Stimulated activated CD4-positive, alpha-beta T cell treated with anti-CD3 and anti-CD28 coated beads, Interleukin-15, amount 100 ng/mL, for 1 hour (primary cell): ENCODE results near the gene ATOH8.
A peak's percentile ranks its signal among the peaks of the same experiment; 100 is the strongest.
"Not testable (repeated sequence)": the region's sequence is repeated elsewhere in the genome, so short reads cannot be mapped to it uniquely, and the experiment has no call there.

ENCODE experiments used
- DNase-seq, 2 donors: peaks; one replicate each; pipeline ENCODE4 v3.0.0-alpha.2; 2020; ENCODE audit warnings: low read depth in 1 of 2, low spot score in 1 of 2

The ATOH8 gene

GRCh38 chr2:85823951-85824350 lies 70.2 kb downstream of the ATOH8 start:
- DNase-seq, result no peak

GRCh38 chr2:85826990-85827878 lies 73.4 kb downstream of the ATOH8 start:
- DNase-seq, result peak; percentile 63 to 76

DNA sequence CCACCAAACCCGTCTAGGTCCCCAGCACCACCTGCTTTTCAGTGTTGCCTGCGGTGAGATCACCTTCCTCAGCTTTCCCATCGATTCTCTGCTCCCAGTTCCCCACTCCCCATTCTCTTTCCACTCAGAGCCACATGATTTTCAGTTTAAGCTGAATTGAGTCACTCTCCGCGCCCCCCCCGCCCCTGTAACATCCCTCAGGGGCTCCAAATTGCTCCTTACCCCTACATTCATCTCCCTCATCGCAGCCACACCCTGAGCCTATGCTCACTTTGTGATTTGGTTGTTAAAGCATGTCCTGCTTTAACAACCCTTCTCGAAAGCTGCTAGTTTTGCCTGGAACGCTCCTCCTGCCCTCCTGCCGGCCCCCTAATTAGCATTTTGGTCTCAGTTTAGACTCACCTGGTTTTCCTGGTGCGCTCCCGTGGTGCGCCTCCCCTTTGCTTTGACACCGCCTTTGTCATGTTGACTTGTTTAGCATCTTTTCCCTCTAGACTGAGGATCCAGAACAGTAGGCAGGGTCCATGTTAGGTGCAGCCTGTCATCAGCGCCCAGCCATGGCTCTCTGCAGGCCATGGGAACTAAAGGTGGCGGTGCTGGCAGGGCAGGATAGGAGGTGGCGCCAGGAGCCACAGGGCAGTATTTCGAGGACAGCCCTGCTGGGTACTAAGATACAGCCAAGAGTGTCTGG lies 74.2 kb downstream of the ATOH8 start:
- no peak for DNase-seq

GRCh38 chr2:85828725-85829124 lies 74.9 kb downstream of the ATOH8 start:
- DNase-seq, result no peak

DNA sequence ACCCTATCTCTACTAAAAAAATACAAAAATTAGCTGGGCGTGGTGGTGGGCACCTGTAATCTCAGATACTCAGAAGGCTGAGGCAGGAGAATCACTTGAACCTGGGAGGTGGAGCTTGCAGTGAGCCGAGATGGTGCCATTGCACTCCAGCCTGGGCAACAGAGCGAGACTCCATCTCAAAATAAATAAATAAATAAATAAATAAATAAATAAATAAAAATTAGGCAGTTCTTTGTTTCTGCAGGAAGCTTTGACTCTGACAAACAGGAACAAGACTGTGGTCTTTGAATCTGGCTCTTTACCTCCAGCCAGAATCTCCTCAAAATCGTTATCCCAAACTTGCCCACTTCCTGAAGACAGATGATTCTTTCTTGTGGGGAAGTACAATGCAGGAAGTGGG lies 75.6 kb downstream of the ATOH8 start:
- not testable (repeated sequence) for DNase-seq

GRCh38 chr2:85830645-85831044 lies 76.9 kb downstream of the ATOH8 start:
- DNase-seq, result no peak

DNA sequence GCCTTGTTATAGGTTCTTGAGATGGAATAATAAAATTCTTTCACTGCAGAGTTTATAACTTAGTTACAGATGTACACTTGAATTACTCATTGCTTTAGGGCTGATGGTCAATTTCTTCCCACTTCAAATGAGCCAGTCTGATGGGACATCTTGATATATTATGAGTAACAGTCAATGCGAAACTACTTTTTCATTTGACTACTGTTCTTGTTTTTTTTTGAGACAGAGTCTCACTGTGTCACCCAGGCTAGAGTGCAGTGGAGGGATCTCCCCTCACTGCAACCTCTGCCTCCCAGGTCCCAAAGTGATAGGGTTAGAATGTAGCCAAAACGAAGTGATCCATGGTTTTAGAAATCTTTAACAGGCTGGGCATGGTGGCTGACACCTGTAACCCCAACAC lies 77.9 kb downstream of the ATOH8 start:
- no peak for DNase-seq

DNA sequence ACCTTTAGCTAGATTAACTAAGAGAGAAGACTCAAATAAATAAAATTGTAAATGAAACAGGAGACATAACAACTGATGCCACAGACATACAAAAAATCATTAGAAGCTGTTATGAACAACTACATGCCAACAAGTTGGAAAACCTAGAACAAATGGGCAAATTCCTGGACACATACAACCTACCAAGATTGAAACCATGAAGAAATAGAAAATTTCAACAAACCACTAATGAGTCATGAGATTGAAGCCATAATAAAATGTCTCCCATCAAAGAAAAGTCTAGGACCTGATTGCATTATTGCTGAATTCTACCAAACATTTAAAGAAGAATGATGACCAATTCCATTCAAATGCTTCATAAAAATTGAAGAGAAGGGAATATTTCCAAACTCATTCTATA lies 80.7 kb downstream of the ATOH8 start:
- DNase-seq, result no peak
